GM23248 (cell line): ENCODE data around the gene TRAF5. TPM values are rescaled to one million over a fixed set of nuclear protein-coding genes. Genes with fewer than 3 reads are reported as not detected.

Source experiments
- DNase-seq: peaks from one replicate; pipeline ENCODE4 v3.0.0-alpha.2; 2015
- H2AFZ ChIP-seq: fragments of 200-600 bp; sonication (generic); 2 replicates; pipeline ENCODE4 v1.6.1; 2016; ENCODE audit warnings: antibody characterized with exemption
- H3F3A ChIP-seq: fragments of 200-600 bp; sonication (generic); 2 replicates; pipeline ENCODE4 v1.6.1; 2016; ENCODE audit warnings: mild to moderate bottlenecking, antibody characterized with exemption, mixed run types; ENCODE audit not compliant: insufficient read depth
- H3K27ac ChIP-seq: fragments of 200-600 bp; sonication (generic); 2 replicates; pipeline ENCODE4 v1.5.1; 2016; ENCODE audit warnings: mild to moderate bottlenecking
- H3K27me3 ChIP-seq: fragments of 200-600 bp; sonication (generic); replicated peaks from 2 replicates; pipeline ENCODE4 v1.6.1; 2016; ENCODE audit warnings: mild to moderate bottlenecking; ENCODE audit not compliant: insufficient read depth
- H3K36me3 ChIP-seq: fragments of 200-600 bp; sonication (generic); 2 replicates; pipeline ENCODE4 v1.6.1; 2016; ENCODE audit warnings: low read depth, mild to moderate bottlenecking
- H3K4me1 ChIP-seq: fragments of 200-600 bp; sonication (generic); 2 replicates; pipeline ENCODE4 v1.6.1; 2016; ENCODE audit warnings: mild to moderate bottlenecking; ENCODE audit not compliant: insufficient read depth
- H3K4me2 ChIP-seq: fragments of 200-600 bp; sonication (generic); one replicate; pipeline ENCODE4 v1.6.1; 2016; ENCODE audit warnings: mild to moderate bottlenecking; ENCODE audit not compliant: unreplicated experiment
- H3K4me3 ChIP-seq: fragments of 200-600 bp; sonication (generic); 2 replicates; pipeline ENCODE4 v1.5.1; 2016; ENCODE audit warnings: mild to moderate bottlenecking
- H3K79me2 ChIP-seq: fragments of 200-600 bp; sonication (generic); 2 replicates; pipeline ENCODE4 v1.6.1; 2016; ENCODE audit warnings: mild to moderate bottlenecking; ENCODE audit not compliant: insufficient read depth
- H3K9ac ChIP-seq: fragments of 200-600 bp; sonication (generic); 2 replicates; pipeline ENCODE4 v1.6.1; 2016; ENCODE audit warnings: mild to moderate bottlenecking
- H3K9me2 ChIP-seq: fragments of 200-600 bp; sonication (generic); 2 replicates; pipeline ENCODE4 v1.6.1; 2016; ENCODE audit warnings: mixed run types, mild to moderate bottlenecking, moderate library complexity; ENCODE audit not compliant: insufficient read depth
- H3K9me3 ChIP-seq: fragments of 200-600 bp; sonication (generic); one replicate; pipeline ENCODE4 v1.6.1; 2017; ENCODE audit warnings: low read depth
- H4K20me1 ChIP-seq: fragments of 200-600 bp; sonication (generic); 2 replicates; pipeline ENCODE4 v1.6.0; 2016; ENCODE audit not compliant: insufficient read depth
- EZH2 ChIP-seq: fragments of 200-600 bp; sonication (generic); IDR thresholded peaks from 2 replicates; pipeline ENCODE4 v1.6.1; 2018; ENCODE audit warnings: antibody characterized with exemption, mild to moderate bottlenecking; ENCODE audit not compliant: insufficient read depth, poor library complexity, severe bottlenecking
- EZH2phosphoT487 ChIP-seq: fragments of 200-600 bp; sonication (generic); IDR thresholded peaks from 2 replicates; pipeline ENCODE4 v1.6.1; 2018; ENCODE audit warnings: antibody characterized with exemption, moderate library complexity, mild to moderate bottlenecking, low read depth; ENCODE audit not compliant: insufficient read depth
- WGBS, 2 experiments: methylation state at CpG; one replicate each; pipeline ENCODE4 v1.1.6; 2015 to 2017; ENCODE audit warnings: low lambda C conversion rate in 2 of 2, low coverage in 1 of 2; ENCODE audit errors: missing lambda C conversion rate in 2 of 2; 5-methylcytosine and 5-hydroxymethylcytosine counted together
- in situ Hi-C: fragments of 300-500 bp; cut with MboI; formaldehyde crosslinking; loops from 2 replicates; pipeline ENCODE4 v1.15.0; 2020
- polyA plus RNA-seq: library from polyadenylated mRNA; unstranded; fragments of >200 nt; fragmentation: Nextera tagmentation; extraction: Ambion mirVana; gene quantifications from 2 replicates; pipeline ENCODE4 v1.2.1, GENCODE V29; 2016
- total RNA-seq: library from RNA; depleted of rRNA; stranded (reverse); fragments of >200 nt; shearing (Covaris generic); gene quantifications from 2 replicates; pipeline ENCODE4 v1.2.3, GENCODE V29; 2014; rRNA removed

TRAF5 gene
- total RNA-seq = 7.7 and 9.9 TPM in 2 replicates
- polyA plus RNA-seq = 5.7 and 6.3 TPM in 2 replicates

- H3K79me2 ChIP-seq = peaks cover 17% of the 10 kb centered on the region
- no peaks in the 10 kb centered on the region for H4K20me1 ChIP-seq
- in situ Hi-C loops = loop anchor here (10.0 kb wide), 1 partner anchor 328 kb away; no protein-coding TSS in a partner anchor
- H2AFZ ChIP-seq = peak within 1 kb of the TSS; percentile 94
- peaks cover 10% of the 10 kb centered on the region; the same call in 1 of the 2 replicates for H3F3A ChIP-seq
- H3K9me3 ChIP-seq = no peaks in the 10 kb centered on the region
- H3K9ac ChIP-seq = peak within 1 kb of the TSS; percentile 77
- TF ChIP-seq EZH2 (no peak), EZH2phosphoT487 (no peak)
- H3K36me3 ChIP-seq = no peaks in the 10 kb centered on the region
- peak within 1 kb of the TSS; percentile 80 for H3K4me3 ChIP-seq
- peaks cover 13% of the 10 kb centered on the region; the same call in 1 of the 2 replicates for H3K4me1 ChIP-seq
- no peaks in the 10 kb centered on the region for H3K9me2 ChIP-seq
- no peak within 1 kb of the TSS for H3K27ac ChIP-seq
- H3K27me3 ChIP-seq = no peaks in the 10 kb centered on the region
- WGBS, 2 experiments = 2% methylated on average over 41 to 79 of the region's 91 CpGs
- peak; percentile 72 for DNase-seq
- H3K4me2 ChIP-seq = peak within 1 kb of the TSS; percentile 83
These were observed at the start of gene TRAF5 for GRCh38 chr1:211326528-211327345. TRAF5 (plus strand) TSS chr1:211326833; CDS start chr1:211353240, 26,407 bp downstream.

GRCh38 chr1:211279340-211279739 is 47.3 kb upstream of the TRAF5 start:
- Histone ChIP-seq H3F3A (no peaks in the 10 kb centered on the region), H2AFZ (no peak overlapping the region), H3K27ac (no peak overlapping the region), H4K20me1 (no peaks in the 10 kb centered on the region), H3K4me2 (no peak overlapping the region), H3K36me3 (peaks cover 30% of the 10 kb centered on the region), H3K4me3 (no peak overlapping the region), H3K9me2 (no peaks in the 10 kb centered on the region), H3K79me2 (no peaks in the 10 kb centered on the region), H3K4me1 (no peaks in the 10 kb centered on the region), H3K27me3 (no peaks in the 10 kb centered on the region), H3K9ac (no peak overlapping the region), H3K9me3 (no peaks in the 10 kb centered on the region)
- DNase-seq = no peak
- in situ Hi-C loops = no loop called here
- no peak for TF ChIP-seq EZH2
- no peak for TF ChIP-seq EZH2phosphoT487
- 43 to 53% methylated on average over 1 of the region's 1 CpG for WGBS, 2 experiments

- Histone ChIP-seq H3K4me3 (no peak overlapping the region), H3K9me3 (no peaks in the 10 kb centered on the region), H3K9me2 (no peaks in the 10 kb centered on the region), H2AFZ (no peak overlapping the region), H3F3A (no peaks in the 10 kb centered on the region), H3K27me3 (no peaks in the 10 kb centered on the region), H3K9ac (no peak overlapping the region), H3K4me1 (no peaks in the 10 kb centered on the region), H3K36me3 (peaks cover 35% of the 10 kb centered on the region), H4K20me1 (no peaks in the 10 kb centered on the region), H3K79me2 (peaks cover 6% of the 10 kb centered on the region; the same call in 1 of the 2 replicates), H3K4me2 (no peak overlapping the region), H3K27ac (0 out of 2 replicates have a peak overlapping the region, but pooled peaks have one; percentile 1)
- TF ChIP-seq EZH2phosphoT487 (no peak), EZH2 (no peak)
- DNase-seq = no peak
- in situ Hi-C loops = no loop called here
- WGBS, 2 experiments = 95 to 99% methylated on average over 3 to 4 of the region's 4 CpGs
These were observed 45.7 kb upstream of the TRAF5 start for GRCh38 chr1:211280910-211281309.

GRCh38 chr1:211281320-211282022 is 45.2 kb upstream of the TRAF5 start:
- 0 out of 2 replicates have a peak overlapping the region, but pooled peaks have one; percentile 1 for H3K27ac ChIP-seq

More at GRCh38 chr1:211281320-211282022, 45.2 kb upstream of the TRAF5 start:
- Histone ChIP-seq H3K4me3 (no peak overlapping the region), H3K4me2 (no peak overlapping the region), H3K36me3 (peaks cover 33% of the 10 kb centered on the region), H4K20me1 (no peaks in the 10 kb centered on the region), H3F3A (no peaks in the 10 kb centered on the region), H3K79me2 (peaks cover 9% of the 10 kb centered on the region; the same call in 1 of the 2 replicates), H3K9ac (no peak overlapping the region), H3K4me1 (no peaks in the 10 kb centered on the region), H3K9me3 (no peaks in the 10 kb centered on the region), H3K9me2 (no peaks in the 10 kb centered on the region), H2AFZ (no peak overlapping the region), H3K27me3 (no peaks in the 10 kb centered on the region)
- DNase-seq = peak; percentile 4
- in situ Hi-C loops = no loop called here
- no peak for TF ChIP-seq EZH2phosphoT487
- TF ChIP-seq EZH2 = no peak
- WGBS, 2 experiments = 82 to 87% methylated on average over 6 of the region's 6 CpGs
